Panc1 (cell line): Measurements from ENCODE around the gene SAA4. TPM values are rescaled to one million over a fixed set of nuclear protein-coding genes. Genes with fewer than 3 reads are reported as not detected.

Experiments used
- ATAC-seq: fragments of 200-7000 bp; cut with Tn5 transposase; 2 replicates; pipeline ENCODE4 v1.9.1; 2020; ENCODE audit warnings: mild to moderate bottlenecking, moderate library complexity
- BruUV-seq: library from RNA; stranded (reverse); fragments of 400-500 nt; replicated peaks from 2 replicates; lab custom pipeline; 2021; lab: Mats Ljungman, UMichigan
- CTCF ChIA-PET: fragments of 300-600 bp; sonication (Branson Sonifier 250); formaldehyde crosslinking; loops from one replicate; lab custom pipeline; 2022; ENCODE audit warnings: antibody characterized with exemption; lab: Charles Lee
- POLR2A ChIA-PET: fragments of 300-600 bp; sonication (Branson Sonifier 250); formaldehyde crosslinking; loops from one replicate; lab custom pipeline; 2022; ENCODE audit warnings: antibody characterized with exemption; lab: Charles Lee
- DNase-seq: peaks from one replicate; pipeline ENCODE4 v3.0.0-alpha.2; 2010; ENCODE audit warnings: low read depth, low spot score
- H3K27ac ChIP-seq: 2 replicates; pipeline ENCODE4 v1.5.1; 2011; ENCODE audit warnings: mild to moderate bottlenecking, low read length, inconsistent platforms
- H3K27me3 ChIP-seq: fragments of 200-500 bp; sonication (Bioruptor generic); 2 replicates; pipeline ENCODE4 v1.6.0; 2014; ENCODE audit warnings: low read length, inconsistent platforms; ENCODE audit not compliant: control insufficient read depth, insufficient read depth
- H3K36me3 ChIP-seq: fragments of 200-500 bp; sonication (Bioruptor generic); 2 replicates; pipeline ENCODE4 v1.5.1; 2014; ENCODE audit warnings: inconsistent platforms, mild to moderate bottlenecking, low read length, moderate library complexity; ENCODE audit not compliant: control insufficient read depth, insufficient read depth
- H3K4me1 ChIP-seq: 2 replicates; pipeline ENCODE4 v1.5.1; 2011; ENCODE audit warnings: inconsistent platforms, mild to moderate bottlenecking, low read length, moderate library complexity; ENCODE audit not compliant: control insufficient read depth, insufficient read depth
- H3K4me3 ChIP-seq, 2 experiments: 2 replicates each; pipeline ENCODE4 v1.5.1; 2011 to 2012; ENCODE audit warnings: low read depth in 2 of 2, low read length in 2 of 2, mild to moderate bottlenecking in 2 of 2, inconsistent platforms in 1 of 2, moderate library complexity in 1 of 2
- H3K9me3 ChIP-seq: fragments of 200-500 bp; sonication (Bioruptor generic); 2 replicates; pipeline ENCODE4 v1.5.1; 2014; ENCODE audit warnings: low read depth, mild to moderate bottlenecking, inconsistent platforms, low read length, moderate library complexity; ENCODE audit not compliant: control insufficient read depth, insufficient read depth
- CTCF ChIP-seq: fragments of 450-650 bp; IDR thresholded peaks from 2 replicates; pipeline ENCODE4 v1.5.1; 2017; ENCODE audit warnings: mild to moderate bottlenecking
- POLR2AphosphoS5 ChIP-seq: IDR thresholded peaks from 2 replicates; pipeline ENCODE4 v1.6.1; 2012; ENCODE audit warnings: mild to moderate bottlenecking, low read depth, low read length, moderate library complexity
- REST ChIP-seq, 2 experiments: IDR thresholded peaks; 2 replicates each; pipeline ENCODE4 v1.6.1; 2011 to 2012; ENCODE audit warnings: low read depth in 2 of 2, control low read depth in 1 of 2, low read length in 1 of 2, mild to moderate bottlenecking in 1 of 2, moderate library complexity in 1 of 2; ENCODE audit not compliant: insufficient read depth in 1 of 2
- SIN3A ChIP-seq: IDR thresholded peaks from 2 replicates; pipeline ENCODE4 v1.6.1; 2012; ENCODE audit warnings: low read depth, mild to moderate bottlenecking, low read length, moderate library complexity, borderline replicate concordance; ENCODE audit not compliant: insufficient read depth
- TCF7L2 ChIP-seq: IDR thresholded peaks from 2 replicates; pipeline ENCODE4 v1.6.1; 2011; ENCODE audit warnings: mild to moderate bottlenecking, low read depth, low read length, inconsistent platforms
- in situ Hi-C: cut with HindIII; loops from 2 replicates; pipeline ENCODE4 v1.10.0; 2016; ENCODE audit warnings: low sequenced_read_pairs, low pct_unique_long_range_greater_than_20kb
- intact Hi-C: fragments of 100-400 bp; cut with micrococcal nuclease; formaldehyde crosslinking; loops from one replicate; pipeline ENCODE4 v1.10.0; 2022; ENCODE audit not compliant: unreplicated experiment
- total RNA-seq: library from RNA; stranded (reverse); gene quantifications from one replicate; pipeline ENCODE4 v1.2.1, GENCODE V29; 2021; ENCODE audit not compliant: unreplicated experiment

Gene SAA4
- total RNA-seq, 1 experiment from 2014 or later: not detected

GRCh38 chr11:18239655-18240054 is 3.1 kb upstream of the SAA4 start:
- H3K27me3 ChIP-seq: peaks cover 17% of the 10 kb centered on the region; the same call in 1 of the 2 replicates
- ChIA-PET POLR2A (no interaction called here), CTCF (no interaction called here)
- H3K27ac ChIP-seq: no peak overlapping the region
- no peak overlapping the region for H3K4me3 ChIP-seq
- no peak for DNase-seq
- BruUV-seq: no TSS peak
- TF ChIP-seq TCF7L2 (no peak), REST (IDR thresholded peaks at IDR 0.05; ENCODE audit: insufficient read depth in 1 of 2, low read depth in 2 of 2, low read length in 1 of 2) (no peak), SIN3A (no peak), CTCF (no peak), POLR2AphosphoS5 (no peak)
- no peaks in the 10 kb centered on the region for H3K36me3 ChIP-seq
- no peak for ATAC-seq
- intact Hi-C loops: no loop called here
- in situ Hi-C loops: no loop called here
- H3K9me3 ChIP-seq: no peaks in the 10 kb centered on the region
- H3K4me1 ChIP-seq: no peaks in the 10 kb centered on the region

- no peak for TF ChIP-seq SIN3A
- no peak for TF ChIP-seq TCF7L2
- no peak for TF ChIP-seq POLR2AphosphoS5
- no peak for TF ChIP-seq CTCF
- no peak for TF ChIP-seq REST (IDR thresholded peaks at IDR 0.05; ENCODE audit: insufficient read depth in 1 of 2, low read depth in 2 of 2, low read length in 1 of 2)
- ATAC-seq (no peak), DNase-seq (no peak)
- H3K4me1 ChIP-seq: no peaks in the 10 kb centered on the region
- H3K36me3 ChIP-seq: no peaks in the 10 kb centered on the region
- no TSS peak for BruUV-seq
- peaks cover 20% of the 10 kb centered on the region; the same call in 1 of the 2 replicates for H3K27me3 ChIP-seq
- in situ Hi-C loops (no loop called here), intact Hi-C loops (no loop called here)
- CTCF ChIA-PET: no interaction called here
- H3K27ac ChIP-seq: no peak overlapping the region
- POLR2A ChIA-PET: interaction anchor here (0.6 kb wide), 1 partner anchor 117 kb away, joined by 3 read pairs; no protein-coding TSS in a partner anchor
- H3K9me3 ChIP-seq: no peaks in the 10 kb centered on the region
- no peak overlapping the region for H3K4me3 ChIP-seq
Observed at GRCh38 chr11:18235394-18236334, 938 bp downstream of the SAA4 start.
